Measurements from ENCODE around the gene FOXK1.
"Not testable (repeated sequence)": the region's sequence is repeated elsewhere in the genome, so short reads cannot be mapped to it uniquely, and the experiment has no call there.

The FOXK1 gene

GRCh38 chr7:4681886-4682620, at the start of gene FOXK1:
TSS of gene FOXK1 (plus strand) at chr7:4682295. CDS start at chr7:4682309, 14 bp downstream.
- Histone ChIP-seq H3K4me3 (ENCODE audit: low read depth in 1 of 2, low read length in 2 of 2) (peak within 1 kb of the TSS; percentile 90 to 92), H3K9ac (ENCODE audit: low read depth in 1 of 2, low read length in 2 of 2) (peak within 1 kb of the TSS; percentile 93 to 95), H3K4me1 (ENCODE audit: control insufficient read depth in 1 of 2, insufficient read depth in 2 of 2, low read length in 2 of 2) (peaks cover 8 to 24% of the 10 kb centered on the region in 2 donors), H3K27me3 (ENCODE audit: control insufficient read depth in 1 of 2, insufficient read depth in 2 of 2, low read length in 2 of 2) (no peaks in the 10 kb centered on the region), H3K27ac (ENCODE audit: low read depth, low read length) (peak within 1 kb of the TSS; percentile 92), H3K9me3 (ENCODE audit: control insufficient read depth in 1 of 2, low read length in 2 of 2) (no peaks in the 10 kb centered on the region), H3K36me3 (ENCODE audit: control insufficient read depth in 1 of 2, insufficient read depth in 2 of 2, low read length in 2 of 2) (peaks cover 4% of the 10 kb centered on the region in 2 donors)

DNA sequence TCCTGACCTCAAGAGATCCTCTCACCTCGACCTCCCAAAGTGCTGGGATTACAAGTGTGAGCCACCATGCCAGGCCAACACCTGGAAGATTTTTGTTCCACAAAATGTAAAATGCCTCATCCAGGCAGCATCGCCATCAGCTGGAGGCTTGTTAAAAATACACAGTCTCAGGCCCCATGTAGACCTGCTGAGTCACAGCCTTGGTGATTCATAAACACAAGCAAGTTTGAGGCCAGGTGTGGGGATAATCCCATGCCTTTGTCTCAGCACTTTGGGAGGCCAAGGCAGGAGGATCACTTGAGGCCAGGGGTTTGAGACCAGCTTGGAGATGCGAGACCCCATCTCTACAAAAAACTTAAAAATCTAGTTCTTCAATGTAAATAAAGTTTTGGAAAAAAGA, 49.1 kb upstream of the FOXK1 start:
- Histone ChIP-seq H3K9ac (ENCODE audit: low read depth in 1 of 2, low read length in 2 of 2) (no peak overlapping the region), H3K4me3 (ENCODE audit: low read depth in 1 of 2, low read length in 2 of 2) (no peak overlapping the region), H3K4me1 (ENCODE audit: control insufficient read depth in 1 of 2, insufficient read depth in 2 of 2, low read length in 2 of 2) (peaks cover 0 to 10% of the 10 kb centered on the region in 2 donors), H3K27me3 (ENCODE audit: control insufficient read depth in 1 of 2, insufficient read depth in 2 of 2, low read length in 2 of 2) (no peaks in the 10 kb centered on the region), H3K9me3 (ENCODE audit: control insufficient read depth in 1 of 2, low read length in 2 of 2) (no peaks in the 10 kb centered on the region), H3K36me3 (ENCODE audit: control insufficient read depth in 1 of 2, insufficient read depth in 2 of 2, low read length in 2 of 2) (no peaks in the 10 kb centered on the region), H3K27ac (ENCODE audit: low read depth, low read length) (no peak overlapping the region)

DNA sequence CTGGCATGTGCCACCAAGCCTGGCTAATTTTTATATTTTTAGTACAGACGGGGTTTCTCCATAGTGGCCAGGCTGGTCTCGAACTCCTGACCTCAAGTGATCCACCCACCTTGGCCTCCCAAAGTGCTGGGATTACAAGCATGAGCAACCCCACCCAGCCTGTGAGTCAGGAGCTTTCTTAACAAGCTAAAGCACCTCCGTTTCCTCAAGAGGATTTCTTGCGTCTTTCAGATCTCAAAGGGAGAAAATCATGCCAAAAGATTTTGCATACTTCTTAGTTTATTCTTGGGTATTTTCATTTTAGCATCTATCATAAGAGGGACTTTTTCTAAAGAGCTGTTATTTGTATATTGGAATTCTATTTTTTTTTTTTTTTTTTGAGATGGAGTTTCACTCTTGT, 47.9 kb upstream of the FOXK1 start:
- Histone ChIP-seq H3K4me3 (ENCODE audit: low read depth in 1 of 2, low read length in 2 of 2) (no peak overlapping the region), H3K27me3 (ENCODE audit: control insufficient read depth in 1 of 2, insufficient read depth in 2 of 2, low read length in 2 of 2) (no peaks in the 10 kb centered on the region), H3K36me3 (ENCODE audit: control insufficient read depth in 1 of 2, insufficient read depth in 2 of 2, low read length in 2 of 2) (no peaks in the 10 kb centered on the region), H3K4me1 (ENCODE audit: control insufficient read depth in 1 of 2, insufficient read depth in 2 of 2, low read length in 2 of 2) (peaks cover 0 to 10% of the 10 kb centered on the region in 2 donors), H3K9ac (ENCODE audit: low read depth in 1 of 2, low read length in 2 of 2) (no peak overlapping the region), H3K27ac (ENCODE audit: low read depth, low read length) (no peak overlapping the region), H3K9me3 (ENCODE audit: control insufficient read depth in 1 of 2, low read length in 2 of 2) (no peaks in the 10 kb centered on the region)

GRCh38 chr7:4638781-4639575, 43.1 kb upstream of the FOXK1 start:
- Histone ChIP-seq H3K36me3 (ENCODE audit: control insufficient read depth in 1 of 2, insufficient read depth in 2 of 2, low read length in 2 of 2) (no peaks in the 10 kb centered on the region), H3K9me3 (ENCODE audit: control insufficient read depth in 1 of 2, low read length in 2 of 2) (no peaks in the 10 kb centered on the region), H3K27ac (ENCODE audit: low read depth, low read length) (no peak overlapping the region), H3K27me3 (ENCODE audit: control insufficient read depth in 1 of 2, insufficient read depth in 2 of 2, low read length in 2 of 2) (no peaks in the 10 kb centered on the region), H3K4me1 (ENCODE audit: control insufficient read depth in 1 of 2, insufficient read depth in 2 of 2, low read length in 2 of 2) (peaks cover 0 to 6% of the 10 kb centered on the region in 2 donors), H3K9ac (ENCODE audit: low read depth in 1 of 2, low read length in 2 of 2) (no peak overlapping the region), H3K4me3 (ENCODE audit: low read depth in 1 of 2, low read length in 2 of 2) (no peak overlapping the region)

DNA sequence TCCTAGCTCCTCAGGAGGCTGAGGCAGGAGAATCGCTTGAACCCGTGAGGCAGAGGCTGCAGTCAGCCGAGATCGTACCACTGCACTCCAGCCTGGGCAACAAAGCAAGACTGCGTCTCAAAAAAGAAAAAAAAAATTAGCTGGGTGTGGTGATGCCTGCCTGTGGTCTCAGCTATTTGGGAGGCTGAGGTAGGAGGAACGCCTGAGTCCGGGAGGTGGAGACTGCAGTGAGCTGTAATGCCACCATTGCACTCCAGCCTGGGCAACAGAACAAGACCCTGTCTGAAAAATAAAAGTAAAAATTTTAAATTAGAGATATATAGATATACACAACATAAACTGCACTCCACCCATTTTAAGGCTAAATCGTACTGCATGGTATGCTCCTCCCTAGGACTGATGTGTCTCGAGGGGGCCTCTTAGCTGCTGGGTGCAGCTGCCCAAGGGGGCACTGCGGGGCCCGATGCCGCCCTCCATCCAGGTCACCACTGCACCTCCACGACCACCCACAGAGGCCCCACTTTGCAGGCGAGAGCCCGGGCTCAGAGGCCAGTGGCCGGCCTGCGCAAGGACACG, 40.9 kb upstream of the FOXK1 start:
- Histone ChIP-seq H3K9ac (ENCODE audit: low read depth in 1 of 2, low read length in 2 of 2) (peak overlapping the region; percentile 25 to 79), H3K9me3 (ENCODE audit: control insufficient read depth in 1 of 2, low read length in 2 of 2) (no peaks in the 10 kb centered on the region), H3K4me1 (ENCODE audit: control insufficient read depth in 1 of 2, insufficient read depth in 2 of 2, low read length in 2 of 2) (peaks cover 0 to 6% of the 10 kb centered on the region in 2 donors), H3K27ac (ENCODE audit: low read depth, low read length) (no peak overlapping the region), H3K36me3 (ENCODE audit: control insufficient read depth in 1 of 2, insufficient read depth in 2 of 2, low read length in 2 of 2) (no peaks in the 10 kb centered on the region), H3K27me3 (ENCODE audit: control insufficient read depth in 1 of 2, insufficient read depth in 2 of 2, low read length in 2 of 2) (no peaks in the 10 kb centered on the region), H3K4me3 (ENCODE audit: low read depth in 1 of 2, low read length in 2 of 2) (peak overlapping the region; percentile 71 to 83)

DNA sequence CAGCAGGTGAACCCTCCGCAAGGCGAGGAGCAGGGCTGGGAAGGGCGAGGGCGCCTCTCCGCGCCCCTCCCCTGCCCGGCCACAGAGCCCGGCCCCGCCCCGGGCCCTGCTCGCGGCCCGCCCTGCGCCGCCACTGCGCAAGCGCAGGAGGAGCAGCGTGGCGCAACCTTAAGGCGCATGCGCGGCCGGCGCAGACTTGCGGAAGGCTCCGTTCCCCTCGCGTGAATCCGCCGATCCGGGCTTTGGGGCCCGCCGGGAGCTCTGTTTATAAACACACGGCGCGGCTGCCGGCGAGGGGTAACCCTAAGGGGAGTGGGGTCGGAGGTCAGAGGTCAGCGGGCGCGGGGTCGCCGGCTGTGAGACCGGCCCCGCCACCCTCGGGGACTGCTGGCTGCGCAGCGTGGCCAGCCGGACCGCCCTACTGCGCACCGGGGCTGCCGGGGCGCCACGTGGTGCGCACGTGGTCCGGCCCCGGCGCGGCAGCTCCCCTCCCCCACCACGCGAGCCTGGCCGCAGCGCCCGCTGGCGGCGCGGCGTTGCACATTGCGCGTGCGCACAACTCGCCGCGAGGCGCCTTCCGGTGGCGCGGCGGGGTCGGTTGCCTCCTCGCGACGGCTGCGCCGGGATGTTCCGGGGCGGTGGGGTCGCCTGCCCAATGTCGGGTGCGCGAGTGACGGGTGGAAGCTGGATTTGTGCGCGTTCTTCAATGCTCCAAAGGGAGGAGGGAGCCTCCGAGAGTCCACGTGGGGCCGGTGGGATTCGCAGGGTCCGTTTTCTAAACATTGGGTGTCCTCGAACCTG, 40.2 kb upstream of the FOXK1 start:
- Histone ChIP-seq H3K36me3 (ENCODE audit: control insufficient read depth in 1 of 2, insufficient read depth in 2 of 2, low read length in 2 of 2) (no peaks in the 10 kb centered on the region), H3K9ac (ENCODE audit: low read depth in 1 of 2, low read length in 2 of 2) (peak overlapping the region; percentile 67 to 79), H3K9me3 (ENCODE audit: control insufficient read depth in 1 of 2, low read length in 2 of 2) (no peaks in the 10 kb centered on the region), H3K27me3 (ENCODE audit: control insufficient read depth in 1 of 2, insufficient read depth in 2 of 2, low read length in 2 of 2) (no peaks in the 10 kb centered on the region), H3K4me3 (ENCODE audit: low read depth in 1 of 2, low read length in 2 of 2) (peak overlapping the region; percentile 76 to 83), H3K4me1 (ENCODE audit: control insufficient read depth in 1 of 2, insufficient read depth in 2 of 2, low read length in 2 of 2) (peaks cover 0 to 6% of the 10 kb centered on the region in 2 donors), H3K27ac (ENCODE audit: low read depth, low read length) (peak overlapping the region; percentile 84)

- Histone ChIP-seq H3K4me1 (ENCODE audit: control insufficient read depth in 1 of 2, insufficient read depth in 2 of 2, low read length in 2 of 2) (peaks cover 0 to 6% of the 10 kb centered on the region in 2 donors), H3K4me3 (ENCODE audit: low read depth in 1 of 2, low read length in 2 of 2) (peak overlapping the region; percentile 76 to 78), H3K36me3 (ENCODE audit: control insufficient read depth in 1 of 2, insufficient read depth in 2 of 2, low read length in 2 of 2) (no peaks in the 10 kb centered on the region), H3K27me3 (ENCODE audit: control insufficient read depth in 1 of 2, insufficient read depth in 2 of 2, low read length in 2 of 2) (no peaks in the 10 kb centered on the region), H3K27ac (ENCODE audit: low read depth, low read length) (peak overlapping the region; percentile 63), H3K9ac (ENCODE audit: low read depth in 1 of 2, low read length in 2 of 2) (peak overlapping the region; percentile 67 to 70), H3K9me3 (ENCODE audit: control insufficient read depth in 1 of 2, low read length in 2 of 2) (no peaks in the 10 kb centered on the region)
These were observed 39.5 kb upstream of the FOXK1 start for GRCh38 chr7:4642468-4643203.

DNA sequence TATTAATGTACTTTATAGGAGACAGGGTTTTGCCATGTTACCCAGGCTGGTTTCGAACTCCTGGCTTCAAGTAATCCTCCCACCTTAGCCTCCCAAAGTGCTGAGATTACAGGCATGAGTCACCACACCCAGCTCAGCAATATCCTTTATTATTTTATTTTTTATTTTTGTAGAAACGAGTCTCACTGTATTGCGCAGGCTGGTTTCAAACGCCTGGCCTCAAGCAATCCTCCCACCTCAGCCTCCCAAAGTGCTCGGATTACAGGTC, 39.0 kb upstream of the FOXK1 start:
- not testable (repeated sequence) for H3K36me3 ChIP-seq (ENCODE audit: control insufficient read depth in 1 of 2, insufficient read depth in 2 of 2, low read length in 2 of 2); H3K4me1 ChIP-seq (ENCODE audit: control insufficient read depth in 1 of 2, insufficient read depth in 2 of 2, low read length in 2 of 2); H3K27ac ChIP-seq (ENCODE audit: low read depth, low read length); H3K9ac ChIP-seq (ENCODE audit: low read depth in 1 of 2, low read length in 2 of 2); H3K4me3 ChIP-seq (ENCODE audit: low read depth in 1 of 2, low read length in 2 of 2); H3K9me3 ChIP-seq (ENCODE audit: control insufficient read depth in 1 of 2, low read length in 2 of 2); H3K27me3 ChIP-seq (ENCODE audit: control insufficient read depth in 1 of 2, insufficient read depth in 2 of 2, low read length in 2 of 2)

GRCh38 chr7:4645246-4645645, 36.8 kb upstream of the FOXK1 start:
- Histone ChIP-seq H3K9me3 (ENCODE audit: control insufficient read depth in 1 of 2, low read length in 2 of 2) (no peaks in the 10 kb centered on the region), H3K4me1 (ENCODE audit: control insufficient read depth in 1 of 2, insufficient read depth in 2 of 2, low read length in 2 of 2) (peaks cover 0 to 6% of the 10 kb centered on the region in 2 donors)

More at GRCh38 chr7:4645246-4645645, 36.8 kb upstream of the FOXK1 start:
- no peak overlapping the region for H3K27ac ChIP-seq (ENCODE audit: low read depth, low read length)
- H3K36me3 ChIP-seq (ENCODE audit: control insufficient read depth in 1 of 2, insufficient read depth in 2 of 2, low read length in 2 of 2): no peaks in the 10 kb centered on the region
- H3K4me3 ChIP-seq (ENCODE audit: low read depth in 1 of 2, low read length in 2 of 2): no peak overlapping the region
- H3K27me3 ChIP-seq (ENCODE audit: control insufficient read depth in 1 of 2, insufficient read depth in 2 of 2, low read length in 2 of 2): no peaks in the 10 kb centered on the region
- H3K9ac ChIP-seq (ENCODE audit: low read depth in 1 of 2, low read length in 2 of 2): no peak overlapping the region

All from duodenal mucosa (tissue), 2 donors.